Loucy (cell line): ENCODE data around the gene PGD.

ENCODE experiments used
- EZH2phosphoT487 ChIP-seq: fragments of 200-600 bp; IDR thresholded peaks from 2 replicates; pipeline ENCODE4 v1.6.1; 2018; ENCODE audit warnings: antibody characterized with exemption, mild to moderate bottlenecking, moderate library complexity, borderline replicate concordance
- TF ChIP-seq, protein P1 (sequence below): fragments of 200-600 bp; sonication (generic); conservative IDR thresholded peaks from 2 replicates; pipeline ENCODE4 v1.5.1; 2014; ENCODE audit warnings: mild to moderate bottlenecking, antibody characterized with exemption, low read length

DNA sequence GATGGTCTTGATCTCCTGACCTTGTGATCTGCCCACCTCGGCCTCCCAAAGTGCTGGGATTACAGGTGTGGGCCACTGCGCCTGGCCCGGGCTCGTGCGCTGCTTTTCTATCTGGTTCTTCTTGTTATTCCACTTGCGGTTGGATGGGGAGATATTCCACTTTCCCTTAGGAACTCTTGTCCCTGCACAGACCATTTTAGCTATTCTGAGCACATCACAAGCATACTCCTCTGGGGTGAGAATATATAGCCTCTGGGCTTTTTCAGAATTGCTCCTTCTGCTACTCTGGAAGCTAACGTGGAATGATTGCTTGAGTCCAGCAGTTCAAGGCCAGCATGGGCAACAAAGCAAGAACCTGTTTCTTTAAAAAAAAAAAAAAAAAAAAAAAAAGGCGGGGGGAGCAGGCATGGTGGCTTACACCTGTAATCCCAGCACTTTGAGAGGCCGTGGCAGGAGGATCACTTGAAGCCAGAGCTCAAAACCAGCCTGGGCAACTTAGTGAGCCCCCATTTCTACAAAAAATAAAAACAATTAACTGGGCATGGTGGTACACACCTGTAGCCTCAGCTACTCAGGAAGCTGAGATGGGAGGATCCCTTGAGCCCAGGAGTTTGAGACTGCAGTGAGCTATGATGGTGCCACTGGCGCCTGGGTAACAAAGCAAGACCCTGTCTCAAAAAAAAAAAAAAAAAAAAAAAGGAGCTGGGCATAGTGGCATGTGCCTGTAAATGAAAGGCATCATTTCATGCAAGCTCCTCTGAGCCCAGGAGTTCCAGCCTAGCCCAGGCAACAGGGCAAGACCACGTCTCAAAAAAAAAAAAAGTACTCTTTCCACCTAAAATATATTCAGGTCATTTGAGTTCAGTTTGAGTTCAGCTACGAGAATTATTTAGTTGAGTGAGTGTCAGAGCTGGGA, 11.8 kb upstream of the PGD start:
- TF ChIP-seq, protein P1, sequence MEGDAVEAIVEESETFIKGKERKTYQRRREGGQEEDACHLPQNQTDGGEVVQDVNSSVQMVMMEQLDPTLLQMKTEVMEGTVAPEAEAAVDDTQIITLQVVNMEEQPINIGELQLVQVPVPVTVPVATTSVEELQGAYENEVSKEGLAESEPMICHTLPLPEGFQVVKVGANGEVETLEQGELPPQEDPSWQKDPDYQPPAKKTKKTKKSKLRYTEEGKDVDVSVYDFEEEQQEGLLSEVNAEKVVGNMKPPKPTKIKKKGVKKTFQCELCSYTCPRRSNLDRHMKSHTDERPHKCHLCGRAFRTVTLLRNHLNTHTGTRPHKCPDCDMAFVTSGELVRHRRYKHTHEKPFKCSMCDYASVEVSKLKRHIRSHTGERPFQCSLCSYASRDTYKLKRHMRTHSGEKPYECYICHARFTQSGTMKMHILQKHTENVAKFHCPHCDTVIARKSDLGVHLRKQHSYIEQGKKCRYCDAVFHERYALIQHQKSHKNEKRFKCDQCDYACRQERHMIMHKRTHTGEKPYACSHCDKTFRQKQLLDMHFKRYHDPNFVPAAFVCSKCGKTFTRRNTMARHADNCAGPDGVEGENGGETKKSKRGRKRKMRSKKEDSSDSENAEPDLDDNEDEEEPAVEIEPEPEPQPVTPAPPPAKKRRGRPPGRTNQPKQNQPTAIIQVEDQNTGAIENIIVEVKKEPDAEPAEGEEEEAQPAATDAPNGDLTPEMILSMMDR, result no peak
- no peak for TF ChIP-seq EZH2phosphoT487
